ENCODE results near the gene DCXR.

GRCh38 chr17:82054351-82055022, 17.0 kb upstream of the DCXR start:
- TF ChIP-seq EZH2 (IDR thresholded peaks at IDR 0.05; ENCODE audit: borderline replicate concordance, low read length), result no peak
- TF ChIP-seq CTCF (IDR thresholded peaks at IDR 0.05; ENCODE audit: low read length), result no peak

Data from OCI-LY1 (cell line).